HG03064 (cell line): ENCODE results near the gene PSAPL1.

Experiments used
- ATAC-seq: cut with Tn5 transposase; IDR thresholded peaks from one replicate; pipeline ENCODE4 v1.9.1; 2021; ENCODE audit warnings: low read depth; ENCODE audit not compliant: unreplicated experiment

PSAPL1 gene

GRCh38 chr4:7434766-7435150, at the start of gene PSAPL1:
PSAPL1 (minus strand) TSS chr4:7434930; CDS start chr4:7434879, 51 bp downstream.
- no peak for ATAC-seq

- no peak for ATAC-seq
Observed at GRCh38 chr4:7481227-7481626, 46.5 kb upstream of the PSAPL1 start.

GRCh38 chr4:7480423-7480822, 45.7 kb upstream of the PSAPL1 start:
- no peak for ATAC-seq

- ATAC-seq = no peak
Observed at GRCh38 chr4:7478665-7479064, 43.9 kb upstream of the PSAPL1 start.

GRCh38 chr4:7477695-7478094, 43.0 kb upstream of the PSAPL1 start:
- ATAC-seq = no peak

- no peak for ATAC-seq
Observed at GRCh38 chr4:7476820-7477219, 42.1 kb upstream of the PSAPL1 start.

GRCh38 chr4:7475207-7475606, 40.5 kb upstream of the PSAPL1 start:
- ATAC-seq = no peak

GRCh38 chr4:7474320-7474719, 39.6 kb upstream of the PSAPL1 start:
- no peak for ATAC-seq

- ATAC-seq = no peak
Observed at GRCh38 chr4:7473081-7473480, 38.4 kb upstream of the PSAPL1 start.

GRCh38 chr4:7472442-7473013, 37.8 kb upstream of the PSAPL1 start:
- ATAC-seq = no peak

GRCh38 chr4:7470522-7471128, 35.9 kb upstream of the PSAPL1 start:
- ATAC-seq = no peak

GRCh38 chr4:7470111-7470510, 35.4 kb upstream of the PSAPL1 start:
- no peak for ATAC-seq

GRCh38 chr4:7469023-7469422, 34.3 kb upstream of the PSAPL1 start:
- no peak for ATAC-seq

GRCh38 chr4:7467471-7467870, 32.7 kb upstream of the PSAPL1 start:
- no peak for ATAC-seq

GRCh38 chr4:7466904-7467303, 32.2 kb upstream of the PSAPL1 start:
- no peak for ATAC-seq

- no peak for ATAC-seq
Observed at GRCh38 chr4:7466215-7466614, 31.5 kb upstream of the PSAPL1 start.

- ATAC-seq = no peak
Observed at GRCh38 chr4:7465017-7465416, 30.3 kb upstream of the PSAPL1 start.

- no peak for ATAC-seq
Observed at GRCh38 chr4:7464259-7464655, 29.5 kb upstream of the PSAPL1 start.

- no peak for ATAC-seq
Observed at GRCh38 chr4:7463566-7464258, 29.0 kb upstream of the PSAPL1 start.

- ATAC-seq = no peak
Observed at GRCh38 chr4:7462509-7462971, 27.8 kb upstream of the PSAPL1 start.

GRCh38 chr4:7461230-7461629, 26.5 kb upstream of the PSAPL1 start:
- ATAC-seq = no peak

- ATAC-seq = no peak
Observed at GRCh38 chr4:7460566-7460965, 25.8 kb upstream of the PSAPL1 start.
